ENCODE results near the gene PITRM1.

PITRM1 gene

GRCh38 chr10:3100093-3100792 lies 72.3 kb downstream of the PITRM1 start:
- no peak for DNase-seq

- DNase-seq = no peak
Measured at GRCh38 chr10:3099291-3100092, 73.1 kb downstream of the PITRM1 start.

- no peak for DNase-seq
Measured at GRCh38 chr10:3098689-3099088, 73.9 kb downstream of the PITRM1 start.

GRCh38 chr10:3097160-3097559 lies 75.4 kb downstream of the PITRM1 start:
- no peak for DNase-seq

GRCh38 chr10:3096149-3096548 lies 76.4 kb downstream of the PITRM1 start:
- no peak for DNase-seq

- peak; percentile 49 for DNase-seq
Measured at GRCh38 chr10:3095373-3096139, 77.0 kb downstream of the PITRM1 start.

GRCh38 chr10:3094609-3095036 lies 78.0 kb downstream of the PITRM1 start:
- no peak for DNase-seq

GRCh38 chr10:3093996-3094395 lies 78.6 kb downstream of the PITRM1 start:
- DNase-seq = no peak

GRCh38 chr10:3091921-3092320 lies 80.7 kb downstream of the PITRM1 start:
- DNase-seq = no peak

GRCh38 chr10:3090914-3091787 lies 81.4 kb downstream of the PITRM1 start:
- DNase-seq = no peak

GRCh38 chr10:3090388-3090787 lies 82.2 kb downstream of the PITRM1 start:
- no peak for DNase-seq

All from T1000 (cell line).